T-cell (primary cell): ENCODE results near the gene ZNF266. TPM values are rescaled to one million over a fixed set of nuclear protein-coding genes. Genes with fewer than 3 reads are reported as not detected.

Source experiments
- ATAC-seq, 4 experiments: fragments of 200-7000 bp in 3 of 4; fragments of 150-1000 bp in 1 of 4; cut with Tn5 transposase; replicated peaks in 1 of 4; 1 replicate in 3 of 4; 2 replicates in 1 of 4; pipeline ENCODE4 v1.10.0; 2021; ENCODE audit warnings: moderate library complexity in 3 of 4, mild to moderate bottlenecking in 2 of 4, moderate number of reproducible peaks in 1 of 4
- CTCF ChIA-PET, 2 donors: fragments of 300-600 bp; sonication (Branson Sonifier 250); formaldehyde crosslinking; loops; one replicate each; lab custom pipeline; 2022; ENCODE audit warnings: antibody characterized with exemption in 2 of 2; lab: Charles Lee
- POLR2A ChIA-PET, 2 donors: fragments of 300-600 bp; sonication (Branson Sonifier 250); formaldehyde crosslinking; loops; one replicate each; lab custom pipeline; 2022; ENCODE audit warnings: antibody characterized with exemption in 2 of 2; lab: Charles Lee
- DNase-seq, 35 experiments: peaks; one replicate each; pipeline versions ENCODE4 v3.0.0 to v3.0.0-alpha.2; 2013 to 2023
- H3K27ac ChIP-seq: one replicate; pipeline ENCODE4 v1.5.1; 2013; ENCODE audit warnings: low read length
- H3K27me3 ChIP-seq, 2 experiments: replicated peaks in 1 of 2; 1 replicate in 1 of 2; 2 replicates in 1 of 2; pipeline versions ENCODE4 v1.6.1 to v1.7.0; 2013; ENCODE audit warnings: low read length in 1 of 2, mixed read lengths in 1 of 2; ENCODE audit not compliant: control insufficient read depth in 2 of 2, insufficient read depth in 2 of 2; ENCODE audit errors: extremely low read depth in 1 of 2
- H3K36me3 ChIP-seq, 2 donors: 1 replicate in 1 of 2; 2 replicates in 1 of 2; pipeline versions ENCODE4 v1.6.1 to v1.7.0; 2013; ENCODE audit warnings: low read length in 1 of 2; ENCODE audit not compliant: control insufficient read depth in 2 of 2, insufficient read depth in 1 of 2; ENCODE audit errors: extremely low read depth in 1 of 2
- H3K4me1 ChIP-seq, 2 experiments: 1 replicate in 1 of 2; 2 replicates in 1 of 2; pipeline versions ENCODE4 v1.6.1 to v1.7.0; 2013; ENCODE audit warnings: low read length in 2 of 2, mixed read lengths in 1 of 2; ENCODE audit not compliant: insufficient read depth in 2 of 2, control insufficient read depth in 1 of 2; ENCODE audit errors: extremely low read depth in 1 of 2
- H3K4me3 ChIP-seq, 2 donors: 1 replicate in 1 of 2; 2 replicates in 1 of 2; pipeline versions ENCODE4 v1.5.1 to v1.7.0; 2013; ENCODE audit warnings: mild to moderate bottlenecking in 2 of 2, low read length in 1 of 2, moderate library complexity in 1 of 2; ENCODE audit not compliant: control insufficient read depth in 1 of 2; ENCODE audit errors: extremely low read depth in 1 of 2
- H3K9me3 ChIP-seq: 2 replicates; pipeline ENCODE4 v1.7.0; 2013
- H3K27ac Mint-ChIP-seq, 2 donors: one replicate each; pipeline ENCODE4 v1.8.0; 2020 to 2021; ENCODE audit warnings: mild to moderate bottlenecking in 2 of 2, mixed read lengths in 2 of 2
- H3K27me3 Mint-ChIP-seq, 2 donors: one replicate each; pipeline ENCODE4 v1.8.0; 2021 to 2022; ENCODE audit warnings: mixed read lengths in 2 of 2
- H3K36me3 Mint-ChIP-seq: one replicate; pipeline ENCODE4 v1.8.0; 2021; ENCODE audit warnings: mixed read lengths
- H3K4me1 Mint-ChIP-seq, 3 donors: one replicate each; pipeline ENCODE4 v1.8.0; 2020 to 2022; ENCODE audit warnings: mixed read lengths in 3 of 3, mild to moderate bottlenecking in 1 of 3
- H3K4me3 Mint-ChIP-seq, 3 donors: one replicate each; pipeline ENCODE4 v1.8.0; 2020 to 2022; ENCODE audit warnings: mild to moderate bottlenecking in 3 of 3, mixed read lengths in 3 of 3, moderate library complexity in 3 of 3
- H3K9me3 Mint-ChIP-seq, 3 donors: one replicate each; pipeline ENCODE4 v1.8.0; 2020 to 2022; ENCODE audit warnings: mixed read lengths in 3 of 3
- WGBS: methylation state at CpG from one replicate; pipeline ENCODE4 v1.1.5; 2013; ENCODE audit warnings: missing lambda C conversion rate; ENCODE audit not compliant: insufficient coverage; 5-methylcytosine and 5-hydroxymethylcytosine counted together
- total RNA-seq, 35 experiments: library from RNA in 6 of 35; stranded (reverse) in 6 of 35; fragments of 120-200 nt in 1 of 35; gene quantifications; one replicate each; pipeline versions ENCODE4 v1.2.1 to v1.2.4 and lab custom pipeline; 2013 to 2026

ZNF266 gene
- total RNA-seq, 5 donors from 2014 or later (not counting 1 experiment from before 2014, with no cell fraction given): 44.2 to 117 (median 71.1) TPM

- Mint-ChIP-seq H3K27ac (no peak overlapping the region), H3K9me3 (peaks cover 10 to 56% (median 55%) of the 10 kb centered on the region in 3 donors), H3K4me1 (no peaks in the 10 kb centered on the region), H3K36me3 (peaks cover 77% of the 10 kb centered on the region), H3K4me3 (no peak overlapping the region), H3K27me3 (no peaks in the 10 kb centered on the region)
- peaks cover 34 to 54% of the 10 kb centered on the region in 2 donors for H3K36me3 ChIP-seq
- no peaks in the 10 kb centered on the region for H3K4me1 ChIP-seq
- no peak for DNase-seq
- no peak for ATAC-seq
- WGBS: 100% methylated on average over 3 of the region's 14 CpGs
- H3K27me3 ChIP-seq: no peaks in the 10 kb centered on the region
- no peak overlapping the region for H3K27ac ChIP-seq
- CTCF ChIA-PET: no interaction called here
- peaks cover 37% of the 10 kb centered on the region for H3K9me3 ChIP-seq
- no peak overlapping the region for H3K4me3 ChIP-seq
- POLR2A ChIA-PET: no interaction called here
Measured at GRCh38 chr19:9413240-9413954, 22.0 kb downstream of the ZNF266 start.

- DNase-seq (no peak), ATAC-seq (no peak)
- Mint-ChIP-seq H3K4me3 (peak overlapping the region; percentile 55 to 83 (median 73)), H3K4me1 (peaks cover 12 to 19% (median 14%) of the 10 kb centered on the region in 3 donors), H3K36me3 (peaks cover 46% of the 10 kb centered on the region), H3K27ac (no peak overlapping the region), H3K9me3 (peaks cover 16 to 60% (median 51%) of the 10 kb centered on the region in 3 donors), H3K27me3 (no peaks in the 10 kb centered on the region)
- peaks cover 2 to 9% of the 10 kb centered on the region in 2 experiments for H3K4me1 ChIP-seq
- 60% methylated on average over 4 of the region's 5 CpGs for WGBS
- no peaks in the 10 kb centered on the region for H3K36me3 ChIP-seq
- H3K27ac ChIP-seq: no peak overlapping the region
- CTCF ChIA-PET: no interaction called here
- peaks cover 16% of the 10 kb centered on the region for H3K9me3 ChIP-seq
- POLR2A ChIA-PET: no interaction called here
- H3K27me3 ChIP-seq: peaks cover 0 to 10% of the 10 kb centered on the region in 2 experiments
- H3K4me3 ChIP-seq: no peak overlapping the region
Measured at GRCh38 chr19:9407827-9408226, 27.5 kb downstream of the ZNF266 start.

- H3K27me3 Mint-ChIP-seq: no peaks in the 10 kb centered on the region
- H3K9me3 Mint-ChIP-seq: peaks cover 16 to 54% (median 47%) of the 10 kb centered on the region in 3 donors
- ATAC-seq (peak in 3 of 4 experiments; percentile 53 to 78 (median 77)), DNase-seq (peak in 31 of 35 experiments; percentile 5 to 55 (median 32))
- peaks cover 0 to 10% of the 10 kb centered on the region in 2 experiments for H3K27me3 ChIP-seq
- peaks cover 2 to 9% of the 10 kb centered on the region in 2 experiments for H3K4me1 ChIP-seq
- peaks cover 12% of the 10 kb centered on the region for H3K9me3 ChIP-seq
- CTCF ChIA-PET: no interaction called here
- no peaks in the 10 kb centered on the region for H3K36me3 ChIP-seq
- H3K36me3 Mint-ChIP-seq: peaks cover 37% of the 10 kb centered on the region
- no peak overlapping the region for H3K27ac Mint-ChIP-seq
- POLR2A ChIA-PET: no interaction called here
- peaks cover 12 to 19% (median 14%) of the 10 kb centered on the region in 3 donors for H3K4me1 Mint-ChIP-seq
- no peak overlapping the region for H3K27ac ChIP-seq
- 10% methylated on average over 29 of the region's 39 CpGs for WGBS
- H3K4me3 ChIP-seq: peak overlapping the region; percentile 53 to 88
- H3K4me3 Mint-ChIP-seq: peak overlapping the region; percentile 73 to 83 (median 77)
Measured at GRCh38 chr19:9406798-9407352, 28.5 kb downstream of the ZNF266 start.

- Histone ChIP-seq H3K36me3 (peaks cover 25 to 39% of the 10 kb centered on the region in 2 donors), H3K9me3 (peaks cover 77% of the 10 kb centered on the region)
- H3K36me3 Mint-ChIP-seq: peaks cover 83% of the 10 kb centered on the region
Measured at GRCh38 chr19:9381361-9381785, 54.0 kb downstream of the ZNF266 start.

GRCh38 chr19:9370738-9371619 is 64.4 kb downstream of the ZNF266 start:
- H3K36me3 ChIP-seq: peaks cover 0 to 8% of the 10 kb centered on the region in 2 donors
- H3K27me3 ChIP-seq: no peaks in the 10 kb centered on the region
- H3K9me3 ChIP-seq: peaks cover 17% of the 10 kb centered on the region
- H3K4me3 ChIP-seq: no peak overlapping the region
- Mint-ChIP-seq H3K27me3 (no peaks in the 10 kb centered on the region), H3K9me3 (peaks cover 31 to 78% (median 57%) of the 10 kb centered on the region in 3 donors), H3K27ac (no peak overlapping the region), H3K4me3 (no peak overlapping the region), H3K4me1 (no peaks in the 10 kb centered on the region), H3K36me3 (peaks cover 60% of the 10 kb centered on the region)
- POLR2A ChIA-PET: no interaction called here
- DNase-seq (no peak), ATAC-seq (no peak)
- no peaks in the 10 kb centered on the region for H3K4me1 ChIP-seq
- CTCF ChIA-PET: interaction anchor here in 1 of 2 donors (0.6 kb wide), 1 partner anchor 94 kb away, joined by 3 read pairs; no protein-coding TSS in a partner anchor
- no peak overlapping the region for H3K27ac ChIP-seq
- 100% methylated on average over 1 of the region's 6 CpGs for WGBS

More at GRCh38 chr19:9381361-9381785, 54.0 kb downstream of the ZNF266 start:
- H3K4me1 ChIP-seq: no peaks in the 10 kb centered on the region
- no CpG with 5 or more reads among the region's 4 CpGs for WGBS
- no peak for ATAC-seq
- no peak overlapping the region for H3K27ac ChIP-seq
- H3K27me3 ChIP-seq: no peaks in the 10 kb centered on the region
- no peak for DNase-seq
- H3K27ac Mint-ChIP-seq: no peak overlapping the region
- POLR2A ChIA-PET: no interaction called here
- H3K27me3 Mint-ChIP-seq: no peaks in the 10 kb centered on the region
- no peak overlapping the region for H3K4me3 Mint-ChIP-seq
- peaks cover 13 to 69% (median 61%) of the 10 kb centered on the region in 3 donors for H3K9me3 Mint-ChIP-seq
- H3K4me3 ChIP-seq: peak overlapping the region in 1 of 2 donors; percentile 15
- H3K4me1 Mint-ChIP-seq: no peaks in the 10 kb centered on the region
- CTCF ChIA-PET: interaction anchor here in 1 of 2 donors (0.5 kb wide), 1 partner anchor 244 kb away, joined by 3 read pairs; no protein-coding TSS in a partner anchor

- no peak within 1 kb of the TSS for H3K27ac ChIP-seq
- peaks cover 5 to 6% of the 10 kb centered on the region in 2 donors for H3K27me3 Mint-ChIP-seq
- H3K9me3 ChIP-seq: peaks cover 5% of the 10 kb centered on the region
- ChIA-PET POLR2A (no interaction called here), CTCF (no interaction called here)
- no peak within 1 kb of the TSS for H3K27ac Mint-ChIP-seq
- 8% methylated on average over 17 of the region's 28 CpGs for WGBS
- no peaks in the 10 kb centered on the region for H3K4me1 ChIP-seq
- peaks cover 25 to 62% (median 45%) of the 10 kb centered on the region in 3 donors for H3K9me3 Mint-ChIP-seq
- ATAC-seq (no peak), DNase-seq (no peak)
- H3K4me1 Mint-ChIP-seq: peaks cover 3 to 5% (median 4%) of the 10 kb centered on the region in 3 donors
- peaks cover 42% of the 10 kb centered on the region for H3K36me3 Mint-ChIP-seq
- peak within 1 kb of the TSS; percentile 17 to 35 (median 24) for H3K4me3 Mint-ChIP-seq
- peak within 1 kb of the TSS in 1 of 2 donors; percentile 64 for H3K4me3 ChIP-seq
- peaks cover 0 to 8% of the 10 kb centered on the region in 2 experiments for H3K27me3 ChIP-seq
- H3K36me3 ChIP-seq: peaks cover 0 to 5% of the 10 kb centered on the region in 2 donors
Measured at GRCh38 chr19:9362905-9363304, 72.5 kb downstream of the ZNF266 start, which contains the start of gene ZNF177. Gene ZNF177, plus strand, starts transcription at chr19:9363013. Its CDS starts 15,299 bp downstream, at chr19:9378312.
